GM21737 (cell line): Measurements from ENCODE around the gene ANGPT4.

Source experiments
- ATAC-seq: cut with Tn5 transposase; IDR thresholded peaks from one replicate; pipeline ENCODE4 v1.9.1; 2021; ENCODE audit warnings: mild to moderate bottlenecking, moderate library complexity; ENCODE audit not compliant: unreplicated experiment

The ANGPT4 gene

DNA sequence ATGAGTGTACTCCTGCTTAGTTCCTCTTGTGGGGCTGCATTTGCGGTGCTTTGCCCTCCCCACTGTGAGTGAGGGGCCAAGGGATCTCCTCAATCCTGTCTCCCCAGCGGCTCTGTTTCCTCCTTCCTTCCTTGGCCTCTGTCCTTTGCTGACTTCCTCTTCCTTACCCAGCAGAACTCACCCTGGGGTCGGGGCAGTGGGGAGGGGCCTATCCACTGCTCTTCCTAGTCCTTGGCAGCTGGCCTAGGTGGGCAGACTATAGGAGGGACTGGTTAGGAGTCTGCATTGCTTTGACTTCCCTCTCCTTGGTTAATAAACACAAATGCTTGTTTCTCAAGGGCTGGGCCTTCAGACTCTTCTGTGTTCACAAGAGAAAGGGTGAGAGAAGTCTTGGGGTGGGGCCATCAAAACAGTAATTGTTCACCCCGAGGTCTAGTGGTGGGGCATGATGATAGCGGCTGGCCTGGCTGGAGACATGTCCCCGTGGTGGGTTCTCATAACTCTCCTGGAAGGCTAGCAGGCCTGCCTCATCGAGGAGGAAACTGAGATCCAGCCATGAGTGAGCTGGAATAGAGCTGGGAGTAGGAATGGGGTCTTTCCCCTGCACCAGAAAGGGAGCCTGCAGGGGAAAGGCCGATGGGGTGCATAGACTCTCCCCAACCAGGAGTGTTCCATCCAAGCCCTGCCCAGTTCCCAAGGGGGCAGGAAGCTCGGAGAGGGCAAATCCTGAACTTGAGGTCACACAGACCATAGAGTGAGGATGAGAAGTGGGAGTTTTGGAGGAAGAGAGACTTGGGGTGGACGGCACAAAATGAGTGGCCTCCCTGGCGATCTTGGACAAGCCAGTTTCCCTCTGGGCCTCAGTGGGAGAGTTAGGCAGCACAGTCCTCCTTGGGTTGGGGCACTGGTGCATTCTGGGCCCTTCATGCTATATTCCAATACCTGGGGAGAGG is 69.9 kb downstream of the ANGPT4 start:
- ATAC-seq, result no peak

- ATAC-seq, result no peak
Measured at GRCh38 chr20:845226-845868, 70.8 kb downstream of the ANGPT4 start.

- ATAC-seq, result peak; percentile 87
Measured at GRCh38 chr20:844473-845225, 71.5 kb downstream of the ANGPT4 start.

- ATAC-seq, result no peak
Measured at GRCh38 chr20:843912-844311, 72.2 kb downstream of the ANGPT4 start.

GRCh38 chr20:842547-842940 is 73.6 kb downstream of the ANGPT4 start:
- no peak for ATAC-seq

- ATAC-seq, result no peak
Measured at GRCh38 chr20:841568-842546, 74.3 kb downstream of the ANGPT4 start.

DNA sequence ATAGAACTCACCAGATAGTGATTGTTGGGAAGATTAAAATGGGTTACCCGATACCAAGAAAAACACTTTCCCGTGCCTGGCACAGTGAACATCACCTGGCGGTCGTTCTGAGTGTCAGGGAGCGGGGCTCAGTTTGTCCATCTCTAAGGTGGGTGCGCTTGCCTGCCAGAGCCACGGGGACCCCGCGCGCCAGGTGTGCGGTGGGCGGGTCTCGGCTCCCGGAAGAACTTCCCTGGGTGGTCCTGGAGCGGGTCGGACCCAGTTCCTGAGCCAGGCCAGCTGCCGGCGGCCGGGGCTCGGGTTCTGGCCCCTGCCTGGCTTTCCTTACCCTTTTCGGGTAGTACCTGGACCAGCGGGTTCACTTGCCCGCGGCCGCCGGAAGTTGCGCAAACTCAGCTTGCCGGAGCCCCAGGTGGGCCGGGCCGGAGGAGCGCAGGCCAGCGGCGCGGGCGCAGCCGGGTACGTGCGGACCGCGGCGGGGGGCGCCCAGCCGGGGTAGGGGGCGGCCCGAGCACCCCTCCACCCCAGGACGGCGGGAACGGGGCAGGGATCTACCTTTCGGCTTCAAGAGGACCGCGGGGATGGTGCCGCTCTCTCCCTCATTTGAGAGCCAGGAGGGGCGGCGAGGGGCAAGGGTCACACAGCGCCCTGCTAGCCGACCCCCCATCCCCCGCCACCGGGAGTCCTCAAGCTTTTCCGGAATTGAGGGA is 75.1 kb downstream of the ANGPT4 start:
- no peak for ATAC-seq

DNA sequence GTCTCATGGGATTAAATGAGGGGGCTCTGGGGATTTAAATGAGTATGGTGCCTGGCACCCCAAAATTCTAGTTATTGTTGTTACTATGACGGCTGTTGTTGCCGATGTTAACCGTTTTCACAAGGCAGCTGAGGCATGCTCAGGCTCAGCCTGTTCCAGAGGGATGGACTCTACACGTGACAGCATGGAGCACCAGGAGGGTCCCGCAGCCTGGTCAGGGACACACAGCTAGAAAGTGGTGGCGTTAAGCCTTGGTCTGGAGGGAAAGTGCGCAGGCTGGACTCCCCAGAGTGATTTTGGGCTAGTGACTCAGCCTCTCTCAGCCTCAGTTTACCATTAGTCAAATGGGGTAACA is 75.7 kb downstream of the ANGPT4 start:
- no peak for ATAC-seq

DNA sequence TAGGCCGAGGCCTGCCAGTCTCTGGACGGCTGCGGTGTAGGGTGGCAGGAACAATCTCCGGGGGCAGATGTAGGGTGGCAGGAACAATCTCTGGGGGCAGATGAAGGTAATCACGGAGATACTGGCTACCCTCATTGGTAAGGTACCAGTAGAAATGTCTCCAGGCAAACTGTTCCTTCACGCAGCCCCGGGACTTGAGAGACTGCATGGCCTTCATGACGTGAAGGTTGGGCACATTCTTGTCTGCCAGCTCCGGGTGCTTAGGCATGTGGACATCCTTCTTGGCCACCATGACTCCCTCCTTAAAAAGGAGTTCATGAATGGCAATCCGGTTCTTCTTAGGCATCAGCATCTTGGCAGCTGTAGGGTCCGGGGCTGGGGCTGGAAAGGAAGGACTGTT is 76.5 kb downstream of the ANGPT4 start:
- ATAC-seq, result no peak

GRCh38 chr20:839015-839414 is 77.1 kb downstream of the ANGPT4 start:
- no peak for ATAC-seq

DNA sequence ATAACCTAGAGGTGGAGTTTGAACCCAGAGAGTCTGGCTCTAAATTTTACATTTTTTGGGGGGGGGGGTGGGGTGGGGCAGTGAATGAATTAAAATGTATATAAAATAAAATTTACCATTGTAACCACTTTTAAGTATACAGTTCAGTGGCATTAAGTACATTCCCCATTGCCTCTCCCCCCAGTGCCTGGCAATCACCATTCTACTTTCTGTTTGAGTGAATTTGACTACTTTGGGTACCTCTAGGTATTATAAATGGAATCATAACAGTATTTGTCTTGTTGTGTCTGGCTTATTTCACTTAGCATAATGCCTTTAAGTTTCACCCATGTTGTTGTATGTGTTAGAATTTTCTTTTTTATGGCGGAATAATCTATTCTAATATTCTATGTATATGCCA is 79.9 kb downstream of the ANGPT4 start:
- ATAC-seq, result no peak

DNA sequence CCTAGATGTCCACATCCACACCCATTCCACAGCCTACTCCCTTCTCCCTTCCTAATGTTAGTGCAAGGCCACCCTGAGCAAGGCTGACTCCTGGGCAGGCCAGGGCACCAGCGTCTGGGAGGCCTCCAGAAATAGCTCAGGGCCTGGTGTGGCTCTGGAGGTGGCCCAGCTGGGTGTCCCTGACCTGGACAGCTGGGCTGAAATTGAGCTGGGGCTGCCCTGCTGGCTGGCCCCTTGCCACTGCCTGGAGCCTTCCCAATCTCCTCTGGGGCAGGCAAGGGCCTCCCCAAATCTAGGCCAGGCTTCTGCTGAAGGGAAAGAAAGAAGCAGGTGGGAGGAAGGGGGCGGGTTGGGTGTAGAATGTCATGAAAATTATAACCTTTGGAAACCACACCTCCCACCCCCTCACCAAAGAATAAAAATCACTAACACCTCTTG is 80.5 kb downstream of the ANGPT4 start:
- no peak for ATAC-seq

DNA sequence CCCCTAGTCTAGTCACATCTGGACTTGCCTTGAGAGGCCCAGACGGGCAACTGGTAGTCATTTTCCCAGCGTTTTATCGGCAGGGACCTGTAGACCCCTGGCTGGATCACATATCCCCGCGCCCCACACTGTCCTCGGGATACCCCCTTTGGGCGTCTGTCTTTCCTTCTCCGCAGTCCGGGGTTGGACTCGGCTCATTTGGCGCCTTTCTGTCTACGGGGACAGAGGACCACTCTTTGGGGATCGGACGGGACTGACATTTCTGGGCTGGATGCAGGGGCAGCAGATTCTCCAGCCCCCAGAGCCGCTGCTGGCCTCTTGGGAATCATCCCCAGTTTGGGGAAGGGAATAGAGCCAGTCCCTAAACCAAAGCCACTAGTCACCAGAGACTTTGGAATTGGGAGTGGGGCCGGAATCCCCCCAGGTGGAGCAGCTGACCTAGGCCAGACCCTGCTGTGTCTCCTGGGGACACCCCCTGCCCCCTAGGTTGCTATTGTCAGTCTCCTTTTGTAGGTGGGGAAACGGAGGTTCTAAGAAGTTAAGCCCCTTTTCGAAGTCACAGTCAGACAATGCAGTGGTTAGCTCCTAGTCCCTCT is 81.9 kb downstream of the ANGPT4 start:
- ATAC-seq, result no peak

- ATAC-seq, result peak; percentile 98
Measured at GRCh38 chr20:833450-834150, 82.5 kb downstream of the ANGPT4 start, which contains the start of gene FAM110A. FAM110A (plus strand) TSS chr20:833715; CDS start chr20:844805, 11,090 bp downstream.

DNA sequence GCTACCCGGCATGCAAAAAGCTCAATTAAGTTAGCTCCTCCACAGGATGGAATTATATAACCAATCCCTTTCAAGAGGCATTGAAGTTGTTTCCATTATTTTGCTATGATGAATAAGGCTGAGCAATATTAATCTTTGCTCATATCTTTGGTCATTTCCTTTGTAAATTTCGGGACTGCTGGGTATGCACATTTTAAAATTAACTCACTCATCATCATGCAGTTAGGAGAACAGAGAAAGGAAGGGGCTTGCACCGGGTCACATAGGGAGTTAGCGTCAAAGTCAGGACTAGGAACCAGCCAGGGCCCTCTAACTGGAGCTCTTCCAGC is 83.0 kb downstream of the ANGPT4 start:
- no peak for ATAC-seq

- no peak for ATAC-seq
Measured at GRCh38 chr20:831956-832355, 84.2 kb downstream of the ANGPT4 start.

DNA sequence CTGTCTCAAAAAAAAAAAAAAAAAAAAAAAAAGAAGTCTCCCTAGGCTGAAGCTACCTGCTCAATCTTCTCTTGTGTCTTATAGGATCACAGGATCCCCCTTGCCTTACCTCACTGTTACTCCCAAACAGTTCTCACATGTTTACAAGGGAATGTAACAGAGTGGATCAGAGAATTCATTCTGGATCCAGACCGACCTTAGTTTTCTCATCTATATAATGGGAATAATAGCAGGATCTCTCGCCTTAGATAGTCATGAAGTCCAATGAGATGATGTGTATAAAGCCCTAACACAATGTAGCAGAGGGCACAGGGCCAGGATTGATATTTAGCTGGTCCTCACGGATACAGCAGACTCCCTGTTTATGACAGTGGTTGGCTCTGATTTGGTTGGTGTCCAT is 84.9 kb downstream of the ANGPT4 start:
- ATAC-seq, result no peak

- no peak for ATAC-seq
Measured at GRCh38 chr20:830011-830521, 86.1 kb downstream of the ANGPT4 start.

DNA sequence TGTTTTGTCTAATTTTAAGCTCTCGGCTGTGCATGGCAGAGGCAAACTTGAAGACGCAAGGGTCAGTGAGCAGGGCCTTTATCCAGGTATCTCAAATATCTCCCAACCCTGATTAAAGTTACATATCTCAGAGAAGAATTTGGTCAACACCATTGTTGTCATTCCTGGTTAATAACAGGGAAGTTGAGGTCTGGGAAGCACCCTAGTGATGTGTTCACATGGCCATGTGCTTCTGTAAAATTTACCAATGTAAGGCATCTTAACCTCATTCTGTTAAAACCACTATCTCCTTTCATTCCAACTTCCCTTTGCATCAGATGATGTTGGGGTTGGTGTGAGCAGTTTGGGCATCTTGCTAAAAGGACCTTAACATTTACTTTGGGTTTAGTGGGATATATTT is 86.6 kb downstream of the ANGPT4 start:
- no peak for ATAC-seq
